BJ (cell line): ENCODE data around the gene TSPAN18. TPM values are rescaled to one million over a fixed set of nuclear protein-coding genes. Genes with fewer than 3 reads are reported as not detected.

Source experiments
- CTCF ChIA-PET: fragments of 350-600 bp; formaldehyde crosslinking; extraction: SDS; loops from one replicate; lab custom pipeline; 2021; ENCODE audit warnings: antibody characterized with exemption, inconsistent platforms; lab: Yijun Ruan, JAX
- POLR2A ChIA-PET: fragments of 300-600 bp; sonication (Branson Sonifier 250); formaldehyde crosslinking; extraction: SDS; loops from one replicate; lab custom pipeline; 2021; ENCODE audit warnings: antibody characterized with exemption; lab: Charles Lee
- DNase-seq: peaks from one replicate; pipeline ENCODE4 v3.0.0-alpha.2; 2011; ENCODE audit warnings: low read depth
- H3K27me3 ChIP-seq: 2 replicates; pipeline ENCODE4 v1.6.0; 2011; ENCODE audit warnings: low read length; ENCODE audit not compliant: control insufficient read depth, insufficient read depth
- H3K36me3 ChIP-seq: 2 replicates; pipeline ENCODE4 v1.5.1; 2011; ENCODE audit warnings: low read length; ENCODE audit not compliant: control insufficient read depth, insufficient read depth
- H3K4me3 ChIP-seq: 2 replicates; pipeline ENCODE4 v1.5.1; 2011; ENCODE audit warnings: low read depth, mild to moderate bottlenecking, control low read depth, low read length
- CTCF ChIP-seq: IDR thresholded peaks from 2 replicates; pipeline ENCODE4 v1.5.1; 2011; ENCODE audit warnings: low read depth, mild to moderate bottlenecking, control low read depth, inconsistent platforms, low read length, moderate library complexity; ENCODE audit not compliant: insufficient read depth
- polyA plus RNA-seq: library from polyadenylated mRNA; depleted of rRNA; stranded (reverse); fragments of >200 nt; gene quantifications from 2 replicates; pipeline ENCODE4 v1.2.3, GENCODE V29; 2011

Gene TSPAN18
- polyA plus RNA-seq, 1 experiment = 0.55 TPM

- DNase-seq = no peak
- Histone ChIP-seq H3K4me3 (no peak overlapping the region), H3K36me3 (no peaks in the 10 kb centered on the region), H3K27me3 (peaks cover 7% of the 10 kb centered on the region; the same call in 1 of the 2 replicates)
- CTCF ChIA-PET = interaction anchor here (1.1 to 1.6 kb wide), 4 partner anchors 15 to 138 kb away, joined by 3 to 9 read pairs (median 4); no protein-coding TSS in a partner anchor
- no peak for TF ChIP-seq CTCF
- POLR2A ChIA-PET = no interaction called here
Observed at GRCh38 chr11:44759743-44760476, 33.1 kb downstream of the TSPAN18 start.

GRCh38 chr11:44760477-44760872 is 33.7 kb downstream of the TSPAN18 start:
- Histone ChIP-seq H3K4me3 (no peak overlapping the region), H3K36me3 (no peaks in the 10 kb centered on the region), H3K27me3 (0 out of 2 replicates have a peak, but pooled peaks cover 3% of the 10 kb centered on the region)
- no peak for TF ChIP-seq CTCF
- ChIA-PET POLR2A (no interaction called here), CTCF (interaction anchor here (1.0 to 1.6 kb wide), 4 partner anchors 12 to 139 kb away, joined by 3 to 4 read pairs (median 3); no protein-coding TSS in a partner anchor)
- DNase-seq = no peak

DNA sequence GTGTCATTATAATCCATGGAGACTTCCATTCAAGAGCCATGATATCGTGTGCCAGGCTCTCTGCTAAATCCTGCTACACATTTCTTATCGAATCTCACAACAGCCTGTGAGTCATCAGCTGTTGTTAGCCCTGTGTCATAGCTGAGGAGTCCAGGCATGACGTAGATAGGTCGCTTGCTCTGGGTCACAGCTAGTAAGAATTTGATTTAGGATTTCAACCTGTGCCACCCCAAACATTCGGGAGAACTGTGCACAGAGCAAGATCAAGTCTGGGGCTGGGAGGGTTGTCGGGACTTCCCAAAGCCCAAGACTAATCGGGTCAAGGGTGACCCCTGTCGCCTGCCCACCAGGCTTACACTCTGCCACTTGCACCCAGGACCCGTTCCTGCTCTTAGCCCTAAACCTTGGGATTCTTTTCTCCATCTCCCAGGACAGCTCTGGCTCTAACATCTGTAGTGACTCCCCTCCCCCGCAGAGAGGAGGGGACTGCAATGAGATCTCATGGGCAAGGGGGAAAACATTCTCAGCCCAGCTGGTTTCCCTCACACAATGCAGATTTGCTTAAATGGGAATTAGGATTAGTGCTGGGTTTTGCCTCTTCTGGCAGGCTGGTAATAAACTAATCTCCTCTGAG is 34.3 kb downstream of the TSPAN18 start:
- DNase-seq = peak; percentile 39
- CTCF ChIA-PET = interaction anchor here (1.0 to 1.6 kb wide), 4 partner anchors 11 to 139 kb away, joined by 3 to 4 read pairs (median 3); no protein-coding TSS in a partner anchor
- POLR2A ChIA-PET = interaction anchor here (0.5 kb wide), 1 partner anchor 81 kb away, joined by 3 read pairs; no protein-coding TSS in a partner anchor

GRCh38 chr11:44761551-44761961 is 34.8 kb downstream of the TSPAN18 start:
- H3K27me3 ChIP-seq = 0 out of 2 replicates have a peak, but pooled peaks cover 3% of the 10 kb centered on the region
- no peak for DNase-seq
- no peak for TF ChIP-seq CTCF
- CTCF ChIA-PET = no interaction called here
- POLR2A ChIA-PET = no interaction called here
- H3K4me3 ChIP-seq = no peak overlapping the region
- H3K36me3 ChIP-seq = no peaks in the 10 kb centered on the region

More for the DNA sequence above, 34.3 kb downstream of the TSPAN18 start:
- no peaks in the 10 kb centered on the region for H3K36me3 ChIP-seq
- TF ChIP-seq CTCF = no peak
- no peak overlapping the region for H3K4me3 ChIP-seq
- H3K27me3 ChIP-seq = 0 out of 2 replicates have a peak, but pooled peaks cover 3% of the 10 kb centered on the region
